ENCODE results near the gene BICC1.

DNA sequence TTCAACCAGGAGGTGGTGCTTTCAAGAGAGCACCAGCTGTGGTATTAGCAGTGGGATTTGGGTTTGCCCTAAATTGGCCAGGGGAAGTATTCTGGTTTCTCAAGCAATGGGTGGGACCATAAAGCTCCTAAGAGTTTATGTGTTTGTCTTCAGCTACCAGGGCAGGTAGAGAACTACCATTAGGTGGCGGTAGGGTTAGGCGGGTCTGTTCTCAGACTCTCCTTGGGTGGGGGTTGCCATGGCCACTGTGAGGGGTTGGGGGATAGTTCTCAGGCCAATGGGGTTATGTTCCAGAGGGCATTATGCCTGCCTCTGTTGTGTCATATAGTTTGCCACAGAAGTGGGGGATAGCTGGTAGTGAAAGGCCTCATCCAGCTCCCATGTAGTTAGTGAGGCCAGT is 47.7 kb upstream of the BICC1 start:
- TF ChIP-seq POLR2A (IDR thresholded peaks at IDR 0.05; ENCODE audit: low read depth, low read length) (no peak), NFE2L2 (IDR thresholded peaks at IDR 0.05; ENCODE audit: low read depth, low read length) (no peak), RAD21 (IDR thresholded peaks at IDR 0.05; ENCODE audit: low read length) (no peak), RFX5 (IDR thresholded peaks at IDR 0.05; ENCODE audit: low read depth, low read length) (no peak)
- TF ChIP-seq, protein P1, sequence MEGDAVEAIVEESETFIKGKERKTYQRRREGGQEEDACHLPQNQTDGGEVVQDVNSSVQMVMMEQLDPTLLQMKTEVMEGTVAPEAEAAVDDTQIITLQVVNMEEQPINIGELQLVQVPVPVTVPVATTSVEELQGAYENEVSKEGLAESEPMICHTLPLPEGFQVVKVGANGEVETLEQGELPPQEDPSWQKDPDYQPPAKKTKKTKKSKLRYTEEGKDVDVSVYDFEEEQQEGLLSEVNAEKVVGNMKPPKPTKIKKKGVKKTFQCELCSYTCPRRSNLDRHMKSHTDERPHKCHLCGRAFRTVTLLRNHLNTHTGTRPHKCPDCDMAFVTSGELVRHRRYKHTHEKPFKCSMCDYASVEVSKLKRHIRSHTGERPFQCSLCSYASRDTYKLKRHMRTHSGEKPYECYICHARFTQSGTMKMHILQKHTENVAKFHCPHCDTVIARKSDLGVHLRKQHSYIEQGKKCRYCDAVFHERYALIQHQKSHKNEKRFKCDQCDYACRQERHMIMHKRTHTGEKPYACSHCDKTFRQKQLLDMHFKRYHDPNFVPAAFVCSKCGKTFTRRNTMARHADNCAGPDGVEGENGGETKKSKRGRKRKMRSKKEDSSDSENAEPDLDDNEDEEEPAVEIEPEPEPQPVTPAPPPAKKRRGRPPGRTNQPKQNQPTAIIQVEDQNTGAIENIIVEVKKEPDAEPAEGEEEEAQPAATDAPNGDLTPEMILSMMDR (conservative IDR thresholded peaks at IDR 0.05; ENCODE audit: low read depth, low read length): no peak

All from IMR-90 (cell line).